NB4 (cell line): Measurements from ENCODE around the gene PRRC1.
A peak's percentile ranks its signal among the peaks of the same experiment; 100 is the strongest.

Source experiments
- DNase-seq: peaks from one replicate; pipeline ENCODE4 v3.0.0; 2010; ENCODE audit warnings: low read depth
- H3K4me3 ChIP-seq: one replicate; pipeline ENCODE4 v1.5.1; 2011; ENCODE audit warnings: mild to moderate bottlenecking, low read depth, low read length, moderate library complexity
- MAX ChIP-seq: IDR thresholded peaks from 2 replicates; pipeline ENCODE4 v1.6.1; 2011; ENCODE audit warnings: low read depth, low read length
- MYC ChIP-seq: IDR thresholded peaks from 2 replicates; pipeline ENCODE4 v1.6.1; 2011; ENCODE audit warnings: low read depth, low read length
- POLR2A ChIP-seq: IDR thresholded peaks from 2 replicates; pipeline ENCODE4 v1.6.1; 2011; ENCODE audit warnings: mild to moderate bottlenecking; ENCODE audit not compliant: insufficient read length; ENCODE audit errors: extremely low read depth
- TF ChIP-seq, protein P1 (sequence below): IDR thresholded peaks from one replicate; pipeline ENCODE4 v1.5.1; 2012; ENCODE audit warnings: low read depth, low read length

Gene PRRC1

GRCh38 chr5:127586066-127586770 is 68.8 kb downstream of the PRRC1 start:
- no peak for TF ChIP-seq POLR2A
- TF ChIP-seq, protein P1, sequence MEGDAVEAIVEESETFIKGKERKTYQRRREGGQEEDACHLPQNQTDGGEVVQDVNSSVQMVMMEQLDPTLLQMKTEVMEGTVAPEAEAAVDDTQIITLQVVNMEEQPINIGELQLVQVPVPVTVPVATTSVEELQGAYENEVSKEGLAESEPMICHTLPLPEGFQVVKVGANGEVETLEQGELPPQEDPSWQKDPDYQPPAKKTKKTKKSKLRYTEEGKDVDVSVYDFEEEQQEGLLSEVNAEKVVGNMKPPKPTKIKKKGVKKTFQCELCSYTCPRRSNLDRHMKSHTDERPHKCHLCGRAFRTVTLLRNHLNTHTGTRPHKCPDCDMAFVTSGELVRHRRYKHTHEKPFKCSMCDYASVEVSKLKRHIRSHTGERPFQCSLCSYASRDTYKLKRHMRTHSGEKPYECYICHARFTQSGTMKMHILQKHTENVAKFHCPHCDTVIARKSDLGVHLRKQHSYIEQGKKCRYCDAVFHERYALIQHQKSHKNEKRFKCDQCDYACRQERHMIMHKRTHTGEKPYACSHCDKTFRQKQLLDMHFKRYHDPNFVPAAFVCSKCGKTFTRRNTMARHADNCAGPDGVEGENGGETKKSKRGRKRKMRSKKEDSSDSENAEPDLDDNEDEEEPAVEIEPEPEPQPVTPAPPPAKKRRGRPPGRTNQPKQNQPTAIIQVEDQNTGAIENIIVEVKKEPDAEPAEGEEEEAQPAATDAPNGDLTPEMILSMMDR: no peak
- TF ChIP-seq MAX: no peak
- no peak for TF ChIP-seq MYC
- DNase-seq: no peak
- H3K4me3 ChIP-seq: no peak overlapping the region

GRCh38 chr5:127586811-127587210 is 69.4 kb downstream of the PRRC1 start:
- H3K4me3 ChIP-seq: no peak overlapping the region
- TF ChIP-seq POLR2A (no peak), MYC (no peak), MAX (no peak)
- TF ChIP-seq, protein P1: no peak
- DNase-seq: no peak

- TF ChIP-seq MYC (no peak), POLR2A (no peak), MAX (no peak)
- TF ChIP-seq, protein P1: no peak
- DNase-seq: peak; percentile 20
- H3K4me3 ChIP-seq: no peak overlapping the region
These were observed 69.9 kb downstream of the PRRC1 start for GRCh38 chr5:127587246-127587917.

- H3K4me3 ChIP-seq: no peak overlapping the region
- no peak for DNase-seq
- TF ChIP-seq POLR2A (no peak), MAX (no peak), MYC (no peak)
These were observed 70.9 kb downstream of the PRRC1 start for GRCh38 chr5:127588368-127588767.

DNA sequence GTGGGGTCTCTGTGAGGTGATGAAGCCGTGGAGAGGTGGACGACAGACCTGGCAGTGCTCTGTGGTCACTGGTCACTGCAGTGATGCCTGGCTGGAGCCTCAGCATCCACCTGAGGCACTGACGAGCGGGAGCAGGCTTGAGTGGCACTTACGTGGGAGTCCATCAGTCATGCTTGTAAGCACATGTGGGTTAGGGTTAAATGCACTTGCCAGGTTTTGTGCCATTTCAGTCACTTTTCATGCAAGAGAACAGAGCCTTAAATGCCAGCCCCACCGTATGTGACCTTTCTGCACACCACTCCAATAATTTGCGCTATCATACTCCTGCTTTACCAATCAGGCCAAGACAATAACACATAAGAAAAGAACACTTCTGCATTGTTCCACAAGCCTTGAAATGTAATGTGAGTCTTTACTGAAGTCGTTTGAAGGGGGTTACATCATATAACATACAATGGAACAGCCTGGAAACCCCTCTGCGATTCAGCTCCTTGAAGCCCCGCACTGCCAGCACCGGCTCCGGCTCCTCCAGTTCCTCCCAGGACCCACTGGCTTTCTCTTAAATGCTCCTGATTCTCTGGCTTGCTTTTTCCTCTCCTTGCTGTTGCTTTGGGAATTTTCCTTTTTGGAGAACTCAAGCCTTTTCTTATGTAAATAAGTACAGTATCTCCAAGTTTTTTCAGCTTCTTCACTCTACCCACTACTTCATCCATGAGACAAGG is 72.0 kb downstream of the PRRC1 start:
- H3K4me3 ChIP-seq: no peak overlapping the region
- TF ChIP-seq, protein P1: no peak
- TF ChIP-seq MYC: no peak
- no peak for TF ChIP-seq MAX
- TF ChIP-seq POLR2A: no peak
- DNase-seq: no peak
